ENCODE results near the gene JADE3. TPM values are rescaled to one million over a fixed set of nuclear protein-coding genes. Genes with fewer than 3 reads are reported as not detected.

Gene JADE3
- total and polyA plus RNA-seq, 5 experiments from 2014 or later = 0.26 to 0.47 TPM; not detected in 3

- POLR2A ChIA-PET = no interaction called here
- H3K4me1 Mint-ChIP-seq = no peaks in the 10 kb centered on the region
- no peaks in the 10 kb centered on the region for H3K36me3 Mint-ChIP-seq
- ATAC-seq = no peak
- DNase-seq = no peak
- no peaks in the 10 kb centered on the region for H3K27me3 Mint-ChIP-seq
- no peaks in the 10 kb centered on the region for H3K9me3 Mint-ChIP-seq
- no peak overlapping the region for H3K27ac Mint-ChIP-seq
- H3K4me3 Mint-ChIP-seq = no peak overlapping the region
Observed at GRCh38 chrX:47061238-47061919, 149.2 kb downstream of the JADE3 start.

GRCh38 chrX:47063179-47063578 lies 151.0 kb downstream of the JADE3 start:
- POLR2A ChIA-PET = no interaction called here
- DNase-seq (no peak), ATAC-seq (no peak)
- Mint-ChIP-seq H3K36me3 (no peaks in the 10 kb centered on the region), H3K9me3 (no peaks in the 10 kb centered on the region), H3K27me3 (peaks cover 0 to 2% (median 0%) of the 10 kb centered on the region in 5 donors), H3K4me1 (no peaks in the 10 kb centered on the region), H3K27ac (peak overlapping the region in 1 of 10 donors; percentile 9), H3K4me3 (no peak overlapping the region)

GRCh38 chrX:47068214-47068613 lies 156.0 kb downstream of the JADE3 start:
- POLR2A ChIA-PET = no interaction called here
- Mint-ChIP-seq H3K36me3 (no peaks in the 10 kb centered on the region), H3K27ac (no peak overlapping the region), H3K9me3 (no peaks in the 10 kb centered on the region), H3K27me3 (peaks cover 0 to 4% (median 0%) of the 10 kb centered on the region in 5 donors), H3K4me1 (no peaks in the 10 kb centered on the region), H3K4me3 (no peak overlapping the region)
- ATAC-seq (no peak), DNase-seq (no peak)

GRCh38 chrX:47068720-47069119 lies 156.5 kb downstream of the JADE3 start:
- no peak for ATAC-seq
- Mint-ChIP-seq H3K27ac (no peak overlapping the region), H3K4me1 (no peaks in the 10 kb centered on the region), H3K36me3 (no peaks in the 10 kb centered on the region), H3K9me3 (no peaks in the 10 kb centered on the region), H3K4me3 (no peak overlapping the region), H3K27me3 (peaks cover 0 to 4% (median 0%) of the 10 kb centered on the region in 5 donors)
- POLR2A ChIA-PET = no interaction called here
- DNase-seq = no peak

GRCh38 chrX:47078129-47079043 lies 166.2 kb downstream of the JADE3 start, which contains the start of gene RGN:
Gene RGN (plus strand): TSS chrX:47078443. CDS start chrX:47081145, 2,702 bp downstream.
- POLR2A ChIA-PET = no interaction called here
- ATAC-seq = no peak
- peaks cover 0 to 2% (median 0%) of the 10 kb centered on the region in 4 donors for H3K4me1 Mint-ChIP-seq
- H3K9me3 Mint-ChIP-seq = no peaks in the 10 kb centered on the region
- DNase-seq = no peak
- H3K4me3 Mint-ChIP-seq = no peak within 1 kb of the TSS
- H3K36me3 Mint-ChIP-seq = no peaks in the 10 kb centered on the region
- no peak within 1 kb of the TSS for H3K27ac Mint-ChIP-seq
- H3K27me3 Mint-ChIP-seq = no peaks in the 10 kb centered on the region

GRCh38 chrX:47080215-47080914 lies 168.1 kb downstream of the JADE3 start:
- DNase-seq = no peak
- Mint-ChIP-seq H3K4me1 (peaks cover 0 to 2% (median 0%) of the 10 kb centered on the region in 4 donors), H3K9me3 (no peaks in the 10 kb centered on the region), H3K27me3 (no peaks in the 10 kb centered on the region), H3K4me3 (no peak overlapping the region), H3K36me3 (no peaks in the 10 kb centered on the region), H3K27ac (no peak overlapping the region)
- ATAC-seq = no peak
- POLR2A ChIA-PET = no interaction called here

GRCh38 chrX:47080915-47081236 lies 168.7 kb downstream of the JADE3 start:
- no peak for ATAC-seq
- H3K9me3 Mint-ChIP-seq = no peaks in the 10 kb centered on the region
- no peak overlapping the region for H3K4me3 Mint-ChIP-seq
- POLR2A ChIA-PET = no interaction called here
- no peaks in the 10 kb centered on the region for H3K36me3 Mint-ChIP-seq
- H3K27ac Mint-ChIP-seq = peak overlapping the region in 1 of 10 donors; percentile 1
- H3K4me1 Mint-ChIP-seq = peaks cover 0 to 2% (median 0%) of the 10 kb centered on the region in 4 donors
- DNase-seq = no peak
- no peaks in the 10 kb centered on the region for H3K27me3 Mint-ChIP-seq

- Mint-ChIP-seq H3K36me3 (no peaks in the 10 kb centered on the region), H3K9me3 (no peaks in the 10 kb centered on the region), H3K4me1 (peaks cover 4 to 12% (median 7%) of the 10 kb centered on the region in 4 donors), H3K27me3 (no peaks in the 10 kb centered on the region), H3K27ac (peak overlapping the region in 5 of 10 donors; percentile 11 to 76 (median 51)), H3K4me3 (no peak overlapping the region)
- ATAC-seq (no peak), DNase-seq (no peak)
- POLR2A ChIA-PET = no interaction called here
Observed at GRCh38 chrX:47091149-47091775, 179.0 kb downstream of the JADE3 start.

- no peaks in the 10 kb centered on the region for H3K9me3 Mint-ChIP-seq
- no peak for ATAC-seq
- peaks cover 4 to 12% (median 7%) of the 10 kb centered on the region in 4 donors for H3K4me1 Mint-ChIP-seq
- no peak overlapping the region for H3K4me3 Mint-ChIP-seq
- peak overlapping the region in 1 of 10 donors; percentile 6 for H3K27ac Mint-ChIP-seq
- peak in 3 of 10 donors; percentile 1 to 10 (median 7) for DNase-seq
- H3K27me3 Mint-ChIP-seq = no peaks in the 10 kb centered on the region
- POLR2A ChIA-PET = no interaction called here
- no peaks in the 10 kb centered on the region for H3K36me3 Mint-ChIP-seq
Observed at GRCh38 chrX:47093248-47093647, 181.0 kb downstream of the JADE3 start.

GRCh38 chrX:47093860-47094259 lies 181.6 kb downstream of the JADE3 start:
- DNase-seq (no peak), ATAC-seq (no peak)
- no peaks in the 10 kb centered on the region for H3K9me3 Mint-ChIP-seq
- POLR2A ChIA-PET = no interaction called here
- peaks cover 4 to 12% (median 7%) of the 10 kb centered on the region in 4 donors for H3K4me1 Mint-ChIP-seq
- no peak overlapping the region for H3K4me3 Mint-ChIP-seq
- H3K27ac Mint-ChIP-seq = no peak overlapping the region
- H3K27me3 Mint-ChIP-seq = no peaks in the 10 kb centered on the region
- H3K36me3 Mint-ChIP-seq = no peaks in the 10 kb centered on the region

GRCh38 chrX:47097018-47097417 lies 184.8 kb downstream of the JADE3 start:
- no peaks in the 10 kb centered on the region for H3K4me1 Mint-ChIP-seq
- ATAC-seq (no peak), DNase-seq (no peak)
- H3K27ac Mint-ChIP-seq = no peak overlapping the region
- no peaks in the 10 kb centered on the region for H3K27me3 Mint-ChIP-seq
- no peaks in the 10 kb centered on the region for H3K36me3 Mint-ChIP-seq
- no peak overlapping the region for H3K4me3 Mint-ChIP-seq
- POLR2A ChIA-PET = no interaction called here
- H3K9me3 Mint-ChIP-seq = no peaks in the 10 kb centered on the region

GRCh38 chrX:47098338-47099094 lies 186.3 kb downstream of the JADE3 start:
- H3K27ac Mint-ChIP-seq = no peak overlapping the region
- H3K9me3 Mint-ChIP-seq = no peaks in the 10 kb centered on the region
- POLR2A ChIA-PET = no interaction called here
- H3K4me1 Mint-ChIP-seq = no peaks in the 10 kb centered on the region
- H3K4me3 Mint-ChIP-seq = no peak overlapping the region
- no peak for ATAC-seq
- H3K27me3 Mint-ChIP-seq = no peaks in the 10 kb centered on the region
- DNase-seq = no peak
- H3K36me3 Mint-ChIP-seq = no peaks in the 10 kb centered on the region

Data from naive thymus-derived CD8-positive, alpha-beta T cell (primary cell).